ENCODE data around the gene CEP250.

CEP250 gene, protein sequence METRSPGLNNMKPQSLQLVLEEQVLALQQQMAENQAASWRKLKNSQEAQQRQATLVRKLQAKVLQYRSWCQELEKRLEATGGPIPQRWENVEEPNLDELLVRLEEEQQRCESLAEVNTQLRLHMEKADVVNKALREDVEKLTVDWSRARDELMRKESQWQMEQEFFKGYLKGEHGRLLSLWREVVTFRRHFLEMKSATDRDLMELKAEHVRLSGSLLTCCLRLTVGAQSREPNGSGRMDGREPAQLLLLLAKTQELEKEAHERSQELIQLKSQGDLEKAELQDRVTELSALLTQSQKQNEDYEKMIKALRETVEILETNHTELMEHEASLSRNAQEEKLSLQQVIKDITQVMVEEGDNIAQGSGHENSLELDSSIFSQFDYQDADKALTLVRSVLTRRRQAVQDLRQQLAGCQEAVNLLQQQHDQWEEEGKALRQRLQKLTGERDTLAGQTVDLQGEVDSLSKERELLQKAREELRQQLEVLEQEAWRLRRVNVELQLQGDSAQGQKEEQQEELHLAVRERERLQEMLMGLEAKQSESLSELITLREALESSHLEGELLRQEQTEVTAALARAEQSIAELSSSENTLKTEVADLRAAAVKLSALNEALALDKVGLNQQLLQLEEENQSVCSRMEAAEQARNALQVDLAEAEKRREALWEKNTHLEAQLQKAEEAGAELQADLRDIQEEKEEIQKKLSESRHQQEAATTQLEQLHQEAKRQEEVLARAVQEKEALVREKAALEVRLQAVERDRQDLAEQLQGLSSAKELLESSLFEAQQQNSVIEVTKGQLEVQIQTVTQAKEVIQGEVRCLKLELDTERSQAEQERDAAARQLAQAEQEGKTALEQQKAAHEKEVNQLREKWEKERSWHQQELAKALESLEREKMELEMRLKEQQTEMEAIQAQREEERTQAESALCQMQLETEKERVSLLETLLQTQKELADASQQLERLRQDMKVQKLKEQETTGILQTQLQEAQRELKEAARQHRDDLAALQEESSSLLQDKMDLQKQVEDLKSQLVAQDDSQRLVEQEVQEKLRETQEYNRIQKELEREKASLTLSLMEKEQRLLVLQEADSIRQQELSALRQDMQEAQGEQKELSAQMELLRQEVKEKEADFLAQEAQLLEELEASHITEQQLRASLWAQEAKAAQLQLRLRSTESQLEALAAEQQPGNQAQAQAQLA (N-terminal part only)

DNA sequence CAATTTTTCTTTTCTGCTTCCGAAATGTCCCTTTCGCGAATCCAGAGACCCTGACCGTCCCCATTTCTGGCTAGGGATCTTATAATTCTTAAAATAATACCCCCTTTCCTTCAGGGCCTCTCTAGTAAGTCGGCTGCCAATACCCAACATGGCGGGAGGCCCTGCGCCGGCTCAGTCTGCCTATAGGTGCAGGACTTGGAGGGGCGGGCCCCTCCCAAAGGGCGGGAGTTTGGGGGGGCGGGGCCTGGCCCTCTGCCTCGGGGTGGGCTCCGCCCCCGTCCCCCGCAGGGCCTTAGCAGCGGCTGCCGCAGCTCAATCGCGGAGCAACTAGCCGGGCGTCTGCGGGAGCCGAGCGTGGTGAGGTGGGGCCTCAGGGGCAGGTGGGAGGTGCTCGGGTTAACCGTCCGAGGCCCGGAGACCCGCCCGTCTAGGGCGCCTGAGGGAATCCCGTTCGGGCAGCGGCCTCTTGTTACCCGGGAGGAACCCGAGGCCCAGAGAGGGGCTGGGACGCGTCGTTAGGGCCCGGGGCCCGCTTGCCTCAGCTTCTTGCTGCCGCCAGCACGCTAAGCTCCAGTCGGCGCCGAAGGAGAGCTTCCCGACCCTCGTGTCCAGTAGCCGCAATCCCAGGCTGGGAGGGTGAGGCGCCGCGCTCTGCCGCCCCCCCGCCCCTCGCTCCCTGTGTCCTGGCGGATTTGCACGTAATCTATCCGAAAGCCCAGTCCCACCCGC, at the start of gene CEP250:
CEP250 (plus strand) TSS at position 718 of the 729 bp plus-strand sequence. CDS start 6,770 bp downstream, outside the sequence.
- H3K9me3 ChIP-seq (ENCODE audit: insufficient read depth, low read length) = no peaks in the 10 kb centered on the region
- H3K4me3 ChIP-seq (ENCODE audit: insufficient read depth, low read length, poor library complexity, severe bottlenecking) = peak within 1 kb of the TSS; percentile 76
- peak within 1 kb of the TSS; percentile 71 for H3K4me2 ChIP-seq (ENCODE audit: low read depth, low read length, poor library complexity, severe bottlenecking)
- no peaks in the 10 kb centered on the region for H4K20me1 ChIP-seq (ENCODE audit: low read depth, low read length)
- no peak for TF ChIP-seq EZH2phosphoT487 (conservative IDR thresholded peaks at IDR 0.05; ENCODE audit: low read length)
- TF ChIP-seq, protein P1, sequence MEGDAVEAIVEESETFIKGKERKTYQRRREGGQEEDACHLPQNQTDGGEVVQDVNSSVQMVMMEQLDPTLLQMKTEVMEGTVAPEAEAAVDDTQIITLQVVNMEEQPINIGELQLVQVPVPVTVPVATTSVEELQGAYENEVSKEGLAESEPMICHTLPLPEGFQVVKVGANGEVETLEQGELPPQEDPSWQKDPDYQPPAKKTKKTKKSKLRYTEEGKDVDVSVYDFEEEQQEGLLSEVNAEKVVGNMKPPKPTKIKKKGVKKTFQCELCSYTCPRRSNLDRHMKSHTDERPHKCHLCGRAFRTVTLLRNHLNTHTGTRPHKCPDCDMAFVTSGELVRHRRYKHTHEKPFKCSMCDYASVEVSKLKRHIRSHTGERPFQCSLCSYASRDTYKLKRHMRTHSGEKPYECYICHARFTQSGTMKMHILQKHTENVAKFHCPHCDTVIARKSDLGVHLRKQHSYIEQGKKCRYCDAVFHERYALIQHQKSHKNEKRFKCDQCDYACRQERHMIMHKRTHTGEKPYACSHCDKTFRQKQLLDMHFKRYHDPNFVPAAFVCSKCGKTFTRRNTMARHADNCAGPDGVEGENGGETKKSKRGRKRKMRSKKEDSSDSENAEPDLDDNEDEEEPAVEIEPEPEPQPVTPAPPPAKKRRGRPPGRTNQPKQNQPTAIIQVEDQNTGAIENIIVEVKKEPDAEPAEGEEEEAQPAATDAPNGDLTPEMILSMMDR (IDR thresholded peaks at IDR 0.05; ENCODE audit: insufficient read depth, low read length, poor library complexity, severe bottlenecking) = no peak
- H3K27me3 ChIP-seq (ENCODE audit: low read length) = no peaks in the 10 kb centered on the region
- peak within 1 kb of the TSS; percentile 76 for H3K9ac ChIP-seq (ENCODE audit: low read length)
- H3K79me2 ChIP-seq (ENCODE audit: insufficient read depth, low read length) = no peaks in the 10 kb centered on the region
- H2AFZ ChIP-seq (ENCODE audit: low read depth, low read length, severe bottlenecking) = peak within 1 kb of the TSS; percentile 80
- H3F3A ChIP-seq (ENCODE audit: insufficient read depth) = no peaks in the 10 kb centered on the region
- peak within 1 kb of the TSS; percentile 87 for H3K27ac ChIP-seq (ENCODE audit: low read depth, low read length)
- H3K9me2 ChIP-seq (replicated peaks; ENCODE audit: insufficient read depth, low read length) = no peaks in the 10 kb centered on the region
- H3K36me3 ChIP-seq (ENCODE audit: low read length) = no peaks in the 10 kb centered on the region

DNA sequence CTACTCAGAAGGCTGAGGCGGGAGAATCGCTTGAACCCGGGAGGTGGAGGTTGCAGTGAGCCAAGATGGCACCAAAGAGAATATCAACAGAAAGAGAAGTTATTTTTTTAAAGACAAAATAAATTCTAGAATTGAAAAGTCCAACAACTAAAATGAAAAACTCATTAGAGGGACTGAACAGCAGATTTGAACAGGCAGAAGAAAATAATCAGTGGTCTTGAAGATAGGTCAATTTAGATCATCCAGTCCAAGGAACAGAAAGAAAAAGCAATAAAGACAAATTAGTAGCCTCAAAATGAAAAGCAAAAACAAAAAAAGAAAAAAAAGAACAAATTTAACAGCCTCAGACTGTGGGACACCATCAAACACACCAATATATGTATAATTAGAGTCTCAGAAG, 49.6 kb upstream of the CEP250 start:
- peaks cover 61% of the 10 kb centered on the region for H3K79me2 ChIP-seq (ENCODE audit: insufficient read depth, low read length)
- H3K4me3 ChIP-seq (ENCODE audit: insufficient read depth, low read length, poor library complexity, severe bottlenecking) = no peak overlapping the region
- no peak overlapping the region for H2AFZ ChIP-seq (ENCODE audit: low read depth, low read length, severe bottlenecking)
- TF ChIP-seq, protein P1 (IDR thresholded peaks at IDR 0.05; ENCODE audit: insufficient read depth, low read length, poor library complexity, severe bottlenecking) = no peak
- no peak for TF ChIP-seq EZH2phosphoT487 (conservative IDR thresholded peaks at IDR 0.05; ENCODE audit: low read length)
- H3K4me2 ChIP-seq (ENCODE audit: low read depth, low read length, poor library complexity, severe bottlenecking) = no peak overlapping the region
- no peak overlapping the region for H3K27ac ChIP-seq (ENCODE audit: low read depth, low read length)
- H3K9ac ChIP-seq (ENCODE audit: low read length) = no peak overlapping the region
- peaks cover 5% of the 10 kb centered on the region; the same call in 1 of the 2 replicates for H3K36me3 ChIP-seq (ENCODE audit: low read length)
- H4K20me1 ChIP-seq (ENCODE audit: low read depth, low read length) = no peaks in the 10 kb centered on the region
- peaks cover 22% of the 10 kb centered on the region for H3F3A ChIP-seq (ENCODE audit: insufficient read depth)
- no peaks in the 10 kb centered on the region for H3K27me3 ChIP-seq (ENCODE audit: low read length)
- H3K9me2 ChIP-seq (replicated peaks; ENCODE audit: insufficient read depth, low read length) = no peaks in the 10 kb centered on the region
- no peaks in the 10 kb centered on the region for H3K9me3 ChIP-seq (ENCODE audit: insufficient read depth, low read length)

DNA sequence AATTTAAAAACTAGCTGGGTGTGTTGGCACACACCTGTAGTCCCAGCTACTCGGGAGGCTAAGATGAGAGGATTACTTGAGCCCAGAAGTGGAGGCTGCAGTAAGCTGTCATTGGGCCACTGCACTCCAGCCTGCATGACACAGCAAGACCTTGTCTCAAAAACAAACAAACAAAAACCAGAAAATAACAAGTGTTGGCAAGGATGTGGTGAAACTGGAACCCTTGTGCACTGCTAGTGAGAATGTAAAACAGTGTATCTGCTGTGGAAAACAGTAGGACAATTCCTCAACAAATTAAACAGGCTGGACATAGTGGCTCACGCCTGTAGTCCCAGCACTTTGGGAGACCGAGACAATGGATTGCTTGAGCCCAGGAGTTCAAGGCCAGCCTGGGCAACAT, 47.1 kb upstream of the CEP250 start:
- H3K4me2 ChIP-seq (ENCODE audit: low read depth, low read length, poor library complexity, severe bottlenecking) = no peak overlapping the region
- peaks cover 22% of the 10 kb centered on the region for H3F3A ChIP-seq (ENCODE audit: insufficient read depth)
- H3K9me2 ChIP-seq (replicated peaks; ENCODE audit: insufficient read depth, low read length) = no peaks in the 10 kb centered on the region
- H4K20me1 ChIP-seq (ENCODE audit: low read depth, low read length) = no peaks in the 10 kb centered on the region
- no peak overlapping the region for H2AFZ ChIP-seq (ENCODE audit: low read depth, low read length, severe bottlenecking)
- H3K9ac ChIP-seq (ENCODE audit: low read length) = no peak overlapping the region
- peaks cover 50% of the 10 kb centered on the region for H3K79me2 ChIP-seq (ENCODE audit: insufficient read depth, low read length)
- H3K36me3 ChIP-seq (ENCODE audit: low read length) = peaks cover 5% of the 10 kb centered on the region; the same call in 1 of the 2 replicates
- H3K9me3 ChIP-seq (ENCODE audit: insufficient read depth, low read length) = no peaks in the 10 kb centered on the region
- no peak for TF ChIP-seq EZH2phosphoT487 (conservative IDR thresholded peaks at IDR 0.05; ENCODE audit: low read length)
- TF ChIP-seq, protein P1 (IDR thresholded peaks at IDR 0.05; ENCODE audit: insufficient read depth, low read length, poor library complexity, severe bottlenecking) = no peak
- no peak overlapping the region for H3K27ac ChIP-seq (ENCODE audit: low read depth, low read length)
- no peak overlapping the region for H3K4me3 ChIP-seq (ENCODE audit: insufficient read depth, low read length, poor library complexity, severe bottlenecking)
- no peaks in the 10 kb centered on the region for H3K27me3 ChIP-seq (ENCODE audit: low read length)
